GM04503 (cell line): ENCODE data around the gene PEAR1.

Source experiments
- DNase-seq: peaks from one replicate; pipeline ENCODE4 v3.0.0-alpha.2; 2012; ENCODE audit warnings: low read depth

Gene PEAR1

GRCh38 chr1:156881663-156882062, 11.9 kb upstream of the PEAR1 start:
- no peak for DNase-seq

- DNase-seq: no peak
These were observed 11.0 kb upstream of the PEAR1 start for GRCh38 chr1:156882543-156882942.

GRCh38 chr1:156883919-156884318, 9.6 kb upstream of the PEAR1 start:
- no peak for DNase-seq

GRCh38 chr1:156884560-156885184, 8.8 kb upstream of the PEAR1 start:
- no peak for DNase-seq

- no peak for DNase-seq
These were observed 8.2 kb upstream of the PEAR1 start for GRCh38 chr1:156885314-156885713.

GRCh38 chr1:156885880-156886355, 7.6 kb upstream of the PEAR1 start:
- DNase-seq: no peak

- no peak for DNase-seq
These were observed 6.8 kb upstream of the PEAR1 start for GRCh38 chr1:156886583-156887281.

GRCh38 chr1:156887317-156887716, 6.2 kb upstream of the PEAR1 start:
- no peak for DNase-seq

- DNase-seq: no peak
These were observed 5.8 kb upstream of the PEAR1 start for GRCh38 chr1:156887734-156888133.

- DNase-seq: no peak
These were observed 3.5 kb upstream of the PEAR1 start for GRCh38 chr1:156889802-156890580.

- DNase-seq: no peak
These were observed 1.1 kb upstream of the PEAR1 start for GRCh38 chr1:156892190-156893047.

GRCh38 chr1:156894001-156894400, 483 bp downstream of the PEAR1 start:
- no peak for DNase-seq

GRCh38 chr1:156894711-156895454, 1.4 kb downstream of the PEAR1 start:
- DNase-seq: no peak

- DNase-seq: no peak
These were observed 1.9 kb downstream of the PEAR1 start for GRCh38 chr1:156895455-156895812.

- no peak for DNase-seq
These were observed 2.4 kb downstream of the PEAR1 start for GRCh38 chr1:156895927-156896326.

- peak; percentile 85 for DNase-seq
These were observed 3.0 kb downstream of the PEAR1 start for GRCh38 chr1:156896490-156897033.

GRCh38 chr1:156897078-156897825, 3.7 kb downstream of the PEAR1 start:
- no peak for DNase-seq

- DNase-seq: no peak
These were observed 4.6 kb downstream of the PEAR1 start for GRCh38 chr1:156898161-156898566.

GRCh38 chr1:156898971-156899664, 5.6 kb downstream of the PEAR1 start:
- DNase-seq: no peak
